Subcutaneous abdominal adipose tissue (tissue), 5 donors: Measurements from ENCODE around the gene POLR1E.
"Not testable (repeated sequence)": the region's sequence is repeated elsewhere in the genome, so short reads cannot be mapped to it uniquely, and the experiment has no call there.

Source experiments
- H3K27ac ChIP-seq: one replicate; pipeline ENCODE4 v1.7.0; 2013; ENCODE audit warnings: low read depth, mild to moderate bottlenecking, inconsistent platforms, low read length, moderate library complexity
- H3K27me3 ChIP-seq, 5 donors: one replicate each; pipeline ENCODE4 v1.7.0; 2013; ENCODE audit warnings: low read length in 5 of 5, inconsistent platforms in 1 of 5; ENCODE audit not compliant: control insufficient read depth in 5 of 5, insufficient read depth in 4 of 5
- H3K36me3 ChIP-seq, 5 donors: one replicate each; pipeline ENCODE4 v1.7.0; 2013; ENCODE audit warnings: low read length in 5 of 5; ENCODE audit not compliant: control insufficient read depth in 5 of 5, insufficient read depth in 5 of 5
- H3K4me1 ChIP-seq, 5 donors: one replicate each; pipeline ENCODE4 v1.7.0; 2013; ENCODE audit warnings: low read length in 5 of 5, mild to moderate bottlenecking in 3 of 5, moderate library complexity in 1 of 5; ENCODE audit not compliant: control insufficient read depth in 5 of 5, insufficient read depth in 5 of 5
- H3K4me3 ChIP-seq, 5 donors: one replicate each; pipeline ENCODE4 v1.7.0; 2013; ENCODE audit warnings: low read length in 5 of 5, low read depth in 1 of 5
- H3K9ac ChIP-seq, 5 donors: one replicate each; pipeline ENCODE4 v1.7.0; 2013; ENCODE audit warnings: low read length in 5 of 5, mild to moderate bottlenecking in 4 of 5, moderate library complexity in 3 of 5
- H3K9me3 ChIP-seq, 5 donors: one replicate each; pipeline ENCODE4 v1.7.0; 2013; ENCODE audit warnings: low read length in 5 of 5; ENCODE audit not compliant: control insufficient read depth in 5 of 5
- donor health status: healthy.
- donor health status: healthy.
- donor health status: healthy.
- donor health status: healthy.
- donor health status: healthy.

Gene POLR1E

DNA sequence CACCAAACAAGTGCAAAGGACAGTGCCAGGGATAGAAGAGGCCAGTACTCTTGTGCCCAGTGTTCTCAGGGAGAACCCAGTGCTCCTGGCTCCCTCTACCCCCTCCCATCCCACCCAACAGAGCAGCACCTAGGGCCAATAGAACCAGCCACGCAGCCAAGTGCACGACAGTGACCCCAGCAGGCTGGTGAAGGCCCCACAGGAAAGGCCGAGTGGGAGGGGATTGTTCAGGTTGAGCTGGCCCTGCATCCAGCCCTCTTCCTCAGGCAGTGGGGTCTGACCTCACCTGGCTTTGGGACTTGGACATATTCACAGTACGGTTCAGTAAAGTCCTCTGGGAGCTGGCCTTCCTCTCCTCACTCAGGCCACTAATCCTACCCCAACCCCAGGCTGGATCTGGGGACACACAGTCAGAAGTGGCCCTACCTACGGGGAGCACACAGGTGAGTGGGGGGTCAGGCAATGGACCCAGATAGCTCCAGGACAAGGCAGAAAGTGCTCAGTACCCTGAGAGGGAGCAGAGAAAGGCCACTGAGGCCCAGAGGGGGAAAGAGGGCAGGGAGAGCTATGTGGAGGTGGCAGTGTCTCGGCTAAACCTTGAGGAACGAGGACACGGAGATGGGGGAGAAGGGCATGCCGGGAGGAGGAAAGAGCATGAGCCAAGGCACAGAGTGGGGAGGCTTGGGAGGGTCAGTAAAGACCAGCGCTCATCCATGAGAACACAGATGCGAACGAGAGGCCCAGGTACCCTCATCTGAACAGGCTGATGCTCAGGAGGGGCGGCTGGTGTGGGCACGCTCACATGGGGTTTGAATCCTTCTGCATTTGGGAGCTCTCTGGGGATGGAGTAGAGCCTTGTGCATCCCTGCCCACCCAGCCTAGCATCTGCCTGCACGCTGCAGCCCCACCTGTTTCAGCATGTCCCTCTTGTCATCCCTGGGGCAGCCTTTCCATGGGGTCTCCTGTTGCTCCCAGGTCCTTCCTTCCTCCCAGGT lies 25.6 kb downstream of the POLR1E start:
- Histone ChIP-seq H3K27me3 (no peaks in the 10 kb centered on the region), H3K9ac (no peak overlapping the region), H3K9me3 (no peaks in the 10 kb centered on the region)

DNA sequence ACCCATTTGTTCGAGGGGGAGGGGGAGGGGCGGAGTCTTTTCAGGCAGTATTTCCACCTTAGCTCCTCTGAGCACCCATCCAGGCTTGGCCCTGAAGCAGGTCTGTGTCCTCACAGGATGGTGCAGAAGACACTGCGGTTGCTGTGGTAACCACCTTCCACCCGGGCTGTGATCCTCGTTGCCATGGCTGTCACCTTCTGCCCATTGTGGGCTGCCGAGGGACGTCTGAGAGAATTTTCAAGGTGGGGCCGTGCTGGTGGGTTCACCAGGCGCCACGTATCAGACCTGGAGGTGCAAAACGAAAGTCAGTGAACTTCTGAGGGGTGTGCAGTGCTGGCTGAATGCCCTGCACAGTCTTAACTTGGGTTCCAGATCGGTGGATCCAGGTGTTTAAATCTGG lies 26.7 kb downstream of the POLR1E start:
- H3K27me3 ChIP-seq, result no peaks in the 10 kb centered on the region
- no peak overlapping the region for H3K27ac ChIP-seq
- no peaks in the 10 kb centered on the region for H3K9me3 ChIP-seq
- H3K36me3 ChIP-seq, result peaks cover 0 to 48% (median 34%) of the 10 kb centered on the region in 5 donors
- no peak overlapping the region for H3K9ac ChIP-seq
- peaks cover 4 to 19% (median 15%) of the 10 kb centered on the region in 5 donors for H3K4me1 ChIP-seq
- H3K4me3 ChIP-seq, result no peak overlapping the region

More for the DNA sequence above, 25.6 kb downstream of the POLR1E start:
- no peak overlapping the region for H3K4me3 ChIP-seq
- H3K4me1 ChIP-seq, result peaks cover 4 to 29% (median 18%) of the 10 kb centered on the region in 5 donors
- no peak overlapping the region for H3K27ac ChIP-seq
- H3K36me3 ChIP-seq, result peaks cover 0 to 46% (median 33%) of the 10 kb centered on the region in 5 donors

DNA sequence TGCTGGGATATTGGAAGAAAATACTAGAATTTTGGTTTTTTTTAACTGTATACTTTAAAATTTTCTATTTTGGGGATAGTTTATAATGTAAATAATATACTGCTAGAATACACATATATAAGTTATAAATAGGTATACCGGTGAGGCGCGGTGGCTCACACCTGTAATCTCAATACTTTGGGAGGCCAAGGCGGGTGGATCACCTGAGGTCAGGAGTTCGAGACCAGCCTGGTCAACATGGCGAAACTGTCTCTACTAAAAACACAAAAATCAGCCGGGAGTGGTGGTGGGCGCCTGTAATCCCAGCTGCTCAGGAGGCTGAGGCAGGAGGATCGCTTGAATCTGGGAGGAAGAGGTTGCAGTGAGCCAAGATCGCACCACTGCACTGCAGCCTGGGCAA lies 28.7 kb downstream of the POLR1E start:
- H3K36me3 ChIP-seq, result peaks cover 0 to 51% (median 35%) of the 10 kb centered on the region in 5 donors
- not testable (repeated sequence) for H3K9ac ChIP-seq, H3K4me3 ChIP-seq

DNA sequence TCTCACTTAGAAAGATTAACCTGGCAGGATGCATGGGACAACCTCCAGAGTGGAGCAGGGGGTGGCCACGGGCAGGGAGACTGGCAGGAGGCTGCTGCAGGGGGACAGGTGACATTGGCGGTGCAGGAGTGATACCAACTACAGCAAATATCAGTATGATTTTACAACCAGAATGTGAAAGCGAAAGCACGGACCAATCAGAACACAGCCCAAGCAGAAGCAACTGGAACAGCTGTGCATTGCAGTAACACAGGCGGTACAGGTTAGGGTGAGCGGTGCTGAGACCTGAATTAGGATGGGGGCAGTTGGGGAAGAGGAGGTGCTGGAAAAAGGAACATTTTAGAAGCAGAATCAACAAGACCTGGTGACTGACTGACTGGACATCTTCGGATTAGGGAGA lies 29.3 kb downstream of the POLR1E start:
- Histone ChIP-seq H3K27me3 (no peaks in the 10 kb centered on the region), H3K27ac (no peak overlapping the region), H3K4me3 (no peak overlapping the region), H3K9ac (no peak overlapping the region), H3K36me3 (peaks cover 0 to 56% (median 34%) of the 10 kb centered on the region in 5 donors), H3K4me1 (no peaks in the 10 kb centered on the region), H3K9me3 (no peaks in the 10 kb centered on the region)

More for the DNA sequence above, 28.7 kb downstream of the POLR1E start:
- H3K27ac ChIP-seq, H3K4me1 ChIP-seq, H3K27me3 ChIP-seq, H3K9me3 ChIP-seq: not testable (repeated sequence)

DNA sequence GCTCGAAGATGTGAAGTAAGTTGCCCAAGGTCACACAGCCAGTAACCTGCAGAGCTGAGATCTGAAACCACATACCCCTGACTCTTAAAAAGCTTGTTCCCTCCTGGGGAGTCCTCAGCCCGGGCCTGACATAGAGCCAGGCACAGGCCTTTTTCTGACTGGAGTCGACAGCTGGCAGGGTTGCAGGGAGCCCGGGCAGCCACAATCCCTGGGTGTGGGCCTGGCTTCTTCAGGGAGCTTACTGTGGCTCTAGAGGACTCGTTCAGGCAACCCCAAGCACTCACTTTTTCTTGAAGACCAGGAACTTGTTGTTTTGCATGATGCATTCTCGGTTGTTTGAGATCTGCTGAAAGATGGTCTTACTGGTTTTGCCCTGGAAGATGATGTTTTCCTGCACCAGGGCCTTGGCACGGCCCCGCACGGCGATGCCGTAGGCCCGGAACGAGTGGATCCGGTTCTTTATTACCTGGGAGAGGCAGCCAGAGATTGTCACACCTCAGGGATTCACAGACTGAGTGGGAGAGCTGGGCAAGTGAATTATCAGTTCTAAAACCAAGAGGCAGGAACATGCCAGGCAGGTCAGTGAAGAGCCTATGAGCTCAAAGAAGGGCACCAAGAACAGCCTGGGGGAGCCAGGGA lies 30.0 kb downstream of the POLR1E start:
- Histone ChIP-seq H3K9me3 (no peaks in the 10 kb centered on the region), H3K4me3 (no peak overlapping the region), H3K9ac (no peak overlapping the region), H3K27me3 (no peaks in the 10 kb centered on the region), H3K27ac (no peak overlapping the region), H3K36me3 (peaks cover 0 to 58% (median 36%) of the 10 kb centered on the region in 5 donors), H3K4me1 (no peaks in the 10 kb centered on the region)

DNA sequence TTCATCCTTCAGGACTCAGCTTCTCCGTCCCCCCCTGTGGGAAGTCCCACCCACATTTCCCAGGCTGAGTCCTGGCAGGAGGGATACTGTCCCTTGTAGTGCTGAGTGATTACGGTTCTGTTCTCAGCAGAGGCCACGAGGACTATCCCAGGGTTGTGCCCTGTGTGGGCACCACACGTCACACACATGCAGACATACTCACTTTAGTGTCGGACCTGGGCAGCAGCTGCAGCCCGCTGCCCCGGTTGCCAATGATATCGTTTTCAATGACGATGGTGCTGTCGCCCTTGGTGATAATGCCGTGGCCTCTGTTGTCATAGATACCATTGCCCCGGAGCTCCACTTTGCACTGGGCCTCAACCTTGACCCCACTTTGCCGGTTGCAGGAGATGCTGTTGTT lies 32.2 kb downstream of the POLR1E start:
- no peaks in the 10 kb centered on the region for H3K9me3 ChIP-seq
- H3K27ac ChIP-seq, result no peak overlapping the region
- peaks cover 3 to 64% (median 50%) of the 10 kb centered on the region in 5 donors for H3K36me3 ChIP-seq
- no peaks in the 10 kb centered on the region for H3K4me1 ChIP-seq
- no peak overlapping the region for H3K9ac ChIP-seq
- H3K27me3 ChIP-seq, result no peaks in the 10 kb centered on the region
- H3K4me3 ChIP-seq, result no peak overlapping the region

DNA sequence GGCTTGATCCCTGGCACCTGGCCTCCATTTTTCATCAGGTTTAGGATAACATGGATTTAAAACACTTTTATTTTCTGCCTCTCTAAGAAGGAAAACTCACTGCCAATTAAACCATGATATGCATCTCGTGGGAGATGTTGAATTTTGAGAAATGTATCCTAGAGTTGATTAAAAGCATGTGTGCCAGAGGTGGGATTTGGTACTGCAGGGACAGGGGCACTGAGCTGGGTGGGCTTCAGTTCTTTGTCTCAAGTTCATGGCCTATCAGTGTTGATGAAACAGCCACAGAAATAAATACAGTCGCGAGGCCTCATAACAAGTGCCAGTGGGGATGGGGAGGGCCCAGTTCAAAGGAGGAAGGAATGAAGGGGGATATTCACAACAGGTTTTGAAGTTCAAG lies 34.9 kb downstream of the POLR1E start:
- Histone ChIP-seq H3K9ac (no peak overlapping the region), H3K4me1 (no peaks in the 10 kb centered on the region), H3K27ac (no peak overlapping the region), H3K27me3 (no peaks in the 10 kb centered on the region), H3K36me3 (peaks cover 3 to 73% (median 57%) of the 10 kb centered on the region in 5 donors), H3K4me3 (no peak overlapping the region), H3K9me3 (no peaks in the 10 kb centered on the region)

DNA sequence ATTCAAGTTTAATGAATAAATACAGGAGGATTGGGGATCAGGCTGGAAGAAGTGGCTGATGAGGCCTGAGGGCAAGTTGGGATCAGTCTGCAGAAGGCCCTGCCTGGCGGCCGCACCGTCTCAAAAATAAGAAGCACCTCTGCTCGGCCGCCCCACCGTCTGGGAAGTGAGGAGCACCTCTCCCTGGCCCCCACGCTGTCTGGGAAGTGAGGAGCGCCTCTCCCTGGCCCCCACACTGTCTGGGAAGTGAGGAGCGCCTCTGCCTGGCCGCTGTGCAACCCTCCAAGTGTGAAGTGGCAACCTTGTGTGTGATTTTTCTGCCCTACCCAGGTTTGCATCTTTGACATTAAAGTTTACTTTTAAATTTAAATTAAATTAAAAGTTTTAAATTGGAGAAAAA lies 35.4 kb downstream of the POLR1E start:
- Histone ChIP-seq H3K9me3 (no peaks in the 10 kb centered on the region), H3K9ac (no peak overlapping the region), H3K4me1 (no peaks in the 10 kb centered on the region), H3K4me3 (no peak overlapping the region), H3K27ac (no peak overlapping the region), H3K27me3 (no peaks in the 10 kb centered on the region), H3K36me3 (peaks cover 3 to 72% (median 57%) of the 10 kb centered on the region in 5 donors)

DNA sequence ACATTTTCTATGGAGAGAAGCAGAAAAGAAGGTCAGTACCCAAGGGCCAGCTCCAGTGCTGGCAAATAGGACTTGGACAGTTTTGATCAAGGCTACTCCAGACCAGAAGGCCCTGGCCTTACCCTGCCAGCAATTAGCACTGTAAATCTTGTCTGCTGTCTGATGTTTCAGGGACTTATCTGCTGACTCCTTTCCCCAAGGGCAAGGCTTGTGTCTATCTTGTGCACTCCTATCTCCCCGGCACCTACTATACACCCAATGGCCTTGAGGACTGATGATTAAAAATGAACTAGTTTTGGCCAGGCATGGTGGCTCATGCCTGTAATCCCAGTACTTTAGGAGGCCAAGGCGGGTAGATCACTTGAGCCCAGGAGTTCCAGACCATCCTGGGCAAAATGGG lies 37.2 kb downstream of the POLR1E start:
- Histone ChIP-seq H3K9me3 (no peaks in the 10 kb centered on the region), H3K4me1 (no peaks in the 10 kb centered on the region), H3K4me3 (no peak overlapping the region), H3K9ac (no peak overlapping the region), H3K36me3 (peaks cover 7 to 72% (median 59%) of the 10 kb centered on the region in 5 donors), H3K27ac (no peak overlapping the region), H3K27me3 (no peaks in the 10 kb centered on the region)

DNA sequence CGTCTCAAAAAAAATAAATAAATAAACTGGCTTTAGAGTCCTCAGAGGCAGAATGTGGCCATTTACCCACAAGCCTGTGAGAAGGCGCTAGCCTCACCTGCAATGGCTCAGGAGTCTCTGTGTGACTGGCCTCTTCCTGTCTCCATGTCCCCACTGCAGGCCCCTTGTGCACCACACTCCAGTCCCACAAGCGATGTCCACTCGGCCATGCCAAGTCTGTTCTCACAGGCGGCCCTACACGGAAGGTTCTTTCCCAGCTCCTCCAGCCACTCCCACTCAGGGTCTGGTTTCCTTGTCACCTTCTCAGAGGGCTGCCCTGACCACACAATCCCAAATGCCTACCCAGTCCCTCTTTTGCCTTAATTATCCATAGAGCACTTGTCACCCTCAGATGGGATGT lies 38.2 kb downstream of the POLR1E start:
- no peaks in the 10 kb centered on the region for H3K4me1 ChIP-seq
- peaks cover 7 to 74% (median 62%) of the 10 kb centered on the region in 5 donors for H3K36me3 ChIP-seq
- H3K27me3 ChIP-seq, result no peaks in the 10 kb centered on the region
- H3K27ac ChIP-seq, result no peak overlapping the region
- H3K4me3 ChIP-seq, result no peak overlapping the region
- H3K9ac ChIP-seq, result no peak overlapping the region
- H3K9me3 ChIP-seq, result no peaks in the 10 kb centered on the region
